HEK293T (cell line): ENCODE measurements around the gene ARHGAP12.

Experiments
- CTCF ChIA-PET: fragments of 350-600 bp; formaldehyde crosslinking; extraction: SDS; loops from one replicate; lab custom pipeline; 2021; ENCODE audit warnings: antibody characterized with exemption, inconsistent platforms; lab: Yijun Ruan, JAX
- POLR2A ChIA-PET: fragments of 350-600 bp; formaldehyde crosslinking; extraction: SDS; loops from one replicate; lab custom pipeline; 2020; ENCODE audit warnings: antibody characterized with exemption, inconsistent platforms; lab: Yijun Ruan, JAX
- DNase-seq: peaks from one replicate; pipeline ENCODE4 v3.0.0; 2012; ENCODE audit warnings: mixed read lengths; ENCODE audit errors: extremely low spot score
- ARNT ChIP-seq: fragments of 450-650 bp; IDR thresholded peaks from 2 replicates; pipeline ENCODE4 v1.6.1; 2017; ENCODE audit warnings: mild to moderate bottlenecking
- BHLHE40 ChIP-seq: fragments of 450-650 bp; IDR thresholded peaks from 2 replicates; pipeline ENCODE4 v1.6.1; 2016; ENCODE audit warnings: mild to moderate bottlenecking, moderate library complexity, borderline replicate concordance
- CTBP1 ChIP-seq: fragments of 450-650 bp; IDR thresholded peaks from 2 replicates; pipeline ENCODE4 v1.6.1; 2016; ENCODE audit warnings: borderline replicate concordance
- ELF4 ChIP-seq: fragments of 450-650 bp; IDR thresholded peaks from 2 replicates; pipeline ENCODE4 v1.6.1; 2017; ENCODE audit warnings: antibody characterized with exemption
- FOXA1 ChIP-seq: fragments of 450-650 bp; IDR thresholded peaks from 2 replicates; pipeline ENCODE4 v1.6.1; 2016; ENCODE audit warnings: mild to moderate bottlenecking
- FOXK2 ChIP-seq: fragments of 450-650 bp; IDR thresholded peaks from 2 replicates; pipeline ENCODE4 v1.6.1; 2016; ENCODE audit warnings: mild to moderate bottlenecking
- FOXM1 ChIP-seq: fragments of 450-650 bp; IDR thresholded peaks from 2 replicates; pipeline ENCODE4 v1.6.1; 2017; ENCODE audit warnings: mild to moderate bottlenecking, borderline replicate concordance
- HDGF ChIP-seq: fragments of 450-650 bp; IDR thresholded peaks from 2 replicates; pipeline ENCODE4 v1.6.1; 2017; ENCODE audit warnings: antibody characterized with exemption, borderline replicate concordance
- L3MBTL2 ChIP-seq: fragments of 450-650 bp; conservative IDR thresholded peaks from 2 replicates; pipeline ENCODE4 v1.6.1; 2016; ENCODE audit warnings: mild to moderate bottlenecking
- LEF1 ChIP-seq: fragments of 450-650 bp; IDR thresholded peaks from 2 replicates; pipeline ENCODE4 v1.6.1; 2017; ENCODE audit warnings: mild to moderate bottlenecking, borderline replicate concordance
- NFRKB ChIP-seq: fragments of 450-650 bp; IDR thresholded peaks from 2 replicates; pipeline ENCODE4 v1.6.1; 2016; ENCODE audit warnings: mild to moderate bottlenecking, moderate library complexity
- SP1 ChIP-seq: fragments of 450-650 bp; IDR thresholded peaks from 2 replicates; pipeline ENCODE4 v1.6.1; 2017
- SUZ12 ChIP-seq: fragments of 450-650 bp; IDR thresholded peaks from 2 replicates; pipeline ENCODE4 v1.6.1; 2016; ENCODE audit warnings: mild to moderate bottlenecking
- TARDBP ChIP-seq: fragments of 450-650 bp; IDR thresholded peaks from 2 replicates; pipeline ENCODE4 v1.6.1; 2016
- ZNF384 ChIP-seq: fragments of 450-650 bp; IDR thresholded peaks from 2 replicates; pipeline ENCODE4 v1.6.1; 2016
- TF ChIP-seq, protein P1 (sequence below): fragments of 450-650 bp; IDR thresholded peaks from 2 replicates; pipeline ENCODE4 v1.6.1; 2016

The ARHGAP12 gene

DNA sequence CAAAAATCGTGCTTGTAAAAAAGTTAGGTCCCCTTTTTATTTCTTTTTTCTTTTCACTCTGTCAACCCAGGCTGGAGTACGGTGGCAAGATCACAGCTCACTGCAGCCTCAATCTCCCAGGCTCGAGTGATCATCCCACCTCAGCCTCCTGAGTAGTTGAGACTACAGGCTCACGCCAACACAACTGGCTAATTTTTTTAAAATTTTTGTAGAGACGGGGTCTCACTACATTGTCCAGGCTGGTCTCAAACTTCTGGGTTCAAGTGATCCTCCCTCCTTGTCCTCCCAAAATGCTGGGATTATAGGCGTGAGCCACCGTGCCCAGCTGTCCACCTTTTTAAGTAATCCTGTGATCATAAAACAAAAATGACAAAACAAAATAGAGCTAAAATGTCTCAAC lies 19.4 kb upstream of the ARHGAP12 start:
- no peak for DNase-seq
- CTCF ChIA-PET = interaction anchor here (2.5 kb wide), 1 partner anchor 86 kb away, joined by 13 read pairs; no protein-coding TSS in a partner anchor
- TF ChIP-seq ZNF384 = no peak
- TF ChIP-seq BHLHE40 = no peak
- TF ChIP-seq ELF4 = no peak
- no peak for TF ChIP-seq FOXM1
- no peak for TF ChIP-seq FOXK2
- TF ChIP-seq, protein P1, sequence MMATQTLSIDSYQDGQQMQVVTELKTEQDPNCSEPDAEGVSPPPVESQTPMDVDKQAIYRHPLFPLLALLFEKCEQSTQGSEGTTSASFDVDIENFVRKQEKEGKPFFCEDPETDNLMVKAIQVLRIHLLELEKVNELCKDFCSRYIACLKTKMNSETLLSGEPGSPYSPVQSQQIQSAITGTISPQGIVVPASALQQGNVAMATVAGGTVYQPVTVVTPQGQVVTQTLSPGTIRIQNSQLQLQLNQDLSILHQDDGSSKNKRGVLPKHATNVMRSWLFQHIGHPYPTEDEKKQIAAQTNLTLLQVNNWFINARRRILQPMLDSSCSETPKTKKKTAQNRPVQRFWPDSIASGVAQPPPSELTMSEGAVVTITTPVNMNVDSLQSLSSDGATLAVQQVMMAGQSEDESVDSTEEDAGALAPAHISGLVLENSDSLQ = no peak
- TF ChIP-seq NFRKB = no peak
- TF ChIP-seq LEF1 = no peak
- no peak for TF ChIP-seq HDGF
- TF ChIP-seq SUZ12 = no peak
- POLR2A ChIA-PET = no interaction called here

DNA sequence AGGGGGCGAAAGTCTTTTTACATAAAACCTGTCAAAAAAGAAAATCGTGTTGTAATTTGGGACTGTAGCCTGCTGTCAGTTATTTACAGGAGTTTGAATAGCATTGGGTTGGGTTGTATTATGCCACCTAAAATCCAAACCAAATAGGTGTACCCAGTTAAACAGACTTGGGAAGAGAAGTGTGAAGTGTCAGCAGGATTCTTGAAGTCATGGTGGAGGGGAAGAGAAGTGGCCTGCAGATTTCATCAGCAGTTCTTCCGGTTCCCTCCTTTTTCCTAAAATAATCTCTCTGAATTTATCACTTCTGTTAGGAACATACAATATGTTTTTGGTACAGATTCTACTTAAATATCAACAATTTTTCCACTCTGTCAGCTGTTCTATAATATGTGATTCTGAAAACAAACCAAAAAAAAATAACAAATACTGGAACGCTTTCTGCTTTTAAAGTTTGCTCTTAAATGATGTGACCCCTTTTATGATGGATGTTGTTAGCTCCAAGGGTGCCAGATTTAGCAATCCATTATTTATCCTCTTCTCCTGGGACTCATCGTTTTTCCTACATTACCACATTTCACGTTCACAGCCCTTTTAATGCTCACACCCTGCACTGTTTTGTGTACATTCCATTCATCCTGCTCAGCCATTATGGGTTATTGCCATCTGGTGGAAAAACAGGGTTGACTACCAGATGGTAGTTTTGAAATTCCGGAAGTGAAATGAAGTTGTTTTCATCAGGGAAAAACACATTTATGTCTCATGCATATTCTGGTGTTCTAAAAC lies 18.7 kb upstream of the ARHGAP12 start:
- no peak for TF ChIP-seq SP1
- no peak for TF ChIP-seq TARDBP
- TF ChIP-seq ZNF384 = no peak
- no peak for TF ChIP-seq FOXM1
- TF ChIP-seq ELF4 = no peak
- TF ChIP-seq FOXA1 = no peak
- no peak for TF ChIP-seq BHLHE40
- no peak for TF ChIP-seq L3MBTL2
- TF ChIP-seq FOXK2 = no peak
- no peak for TF ChIP-seq SUZ12
- TF ChIP-seq, protein P1 = no peak
- no peak for TF ChIP-seq LEF1
- CTCF ChIA-PET = interaction anchor here (0.7 to 2.5 kb wide), 2 partner anchors 9 to 86 kb away, joined by 3 to 13 read pairs; no protein-coding TSS in a partner anchor
- DNase-seq = no peak
- POLR2A ChIA-PET = no interaction called here

DNA sequence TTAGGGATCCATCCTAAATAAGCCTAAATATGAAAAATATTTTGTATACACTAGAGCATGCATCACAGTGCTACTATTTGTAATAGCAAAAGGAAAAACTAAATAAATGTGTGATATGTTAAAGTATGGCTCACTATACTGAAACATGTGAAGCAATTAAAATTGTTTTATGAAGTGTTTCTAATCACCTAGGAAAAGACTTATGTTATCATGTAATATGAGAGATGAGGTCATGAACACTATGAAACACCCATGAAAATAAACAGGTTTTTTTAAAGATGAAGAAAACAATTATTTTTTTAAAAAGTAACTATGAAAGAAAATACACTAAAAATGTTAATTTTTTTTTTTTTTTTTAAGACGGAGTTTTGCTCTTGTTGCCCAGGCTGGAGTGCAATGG lies 16.8 kb upstream of the ARHGAP12 start:
- ChIA-PET POLR2A (no interaction called here), CTCF (interaction anchor here (0.6 kb wide), 1 partner anchor 224 kb away, joined by 6 read pairs; no protein-coding TSS in a partner anchor)
- DNase-seq = no peak
- TF ChIP-seq TARDBP (no peak), ELF4 (no peak), CTBP1 (no peak), NFRKB (no peak), ARNT (no peak), FOXA1 (no peak), LEF1 (no peak), SUZ12 (no peak), L3MBTL2 (no peak), ZNF384 (no peak), HDGF (no peak), SP1 (no peak), FOXM1 (no peak), FOXK2 (no peak), BHLHE40 (no peak)
- TF ChIP-seq, protein P1 = no peak

DNA sequence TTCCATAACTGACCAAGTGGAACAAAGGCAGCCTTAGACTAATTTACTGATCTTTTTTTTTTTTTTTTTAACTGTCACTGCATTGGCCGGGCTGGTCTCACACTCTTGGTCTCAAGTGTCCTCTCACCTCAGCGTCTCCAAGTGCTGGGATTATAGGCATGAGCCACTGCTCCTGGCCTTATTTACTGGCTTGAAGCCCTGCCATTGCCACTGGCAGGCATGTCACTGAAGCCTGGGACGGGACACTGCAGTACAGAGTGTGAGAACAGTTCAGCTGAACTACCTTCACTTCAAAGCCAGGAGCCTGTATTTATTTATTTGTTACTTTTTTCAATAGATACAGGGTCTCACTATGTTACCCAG lies 15.4 kb upstream of the ARHGAP12 start:
- TF ChIP-seq, protein P1 = no peak
- TF ChIP-seq ELF4 (no peak), CTBP1 (no peak), FOXM1 (no peak)
- CTCF ChIA-PET = no interaction called here
- POLR2A ChIA-PET = no interaction called here

DNA sequence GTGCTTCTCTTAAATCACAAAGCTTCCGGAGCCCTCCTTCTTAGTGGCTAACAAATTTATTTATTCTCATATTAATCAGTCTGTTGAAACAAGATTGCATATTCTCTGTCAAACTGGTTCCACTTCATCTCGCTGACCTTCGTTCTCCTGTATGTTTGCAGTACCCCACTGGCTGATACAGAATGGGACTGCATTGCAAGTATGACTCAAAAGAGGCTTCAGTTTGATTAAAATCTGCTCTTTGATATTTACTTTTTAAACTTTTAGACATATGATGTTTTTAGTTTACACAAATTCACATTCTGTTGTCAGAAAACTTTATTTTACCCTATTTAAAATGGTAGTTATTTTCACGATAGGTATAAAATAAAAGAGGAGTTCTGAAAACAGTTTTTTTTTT lies 14.3 kb upstream of the ARHGAP12 start:
- TF ChIP-seq HDGF (no peak), ZNF384 (no peak)
- CTCF ChIA-PET = no interaction called here
- POLR2A ChIA-PET = no interaction called here
- no peak for DNase-seq

More for the DNA sequence above, 15.4 kb upstream of the ARHGAP12 start:
- DNase-seq = no peak

DNA sequence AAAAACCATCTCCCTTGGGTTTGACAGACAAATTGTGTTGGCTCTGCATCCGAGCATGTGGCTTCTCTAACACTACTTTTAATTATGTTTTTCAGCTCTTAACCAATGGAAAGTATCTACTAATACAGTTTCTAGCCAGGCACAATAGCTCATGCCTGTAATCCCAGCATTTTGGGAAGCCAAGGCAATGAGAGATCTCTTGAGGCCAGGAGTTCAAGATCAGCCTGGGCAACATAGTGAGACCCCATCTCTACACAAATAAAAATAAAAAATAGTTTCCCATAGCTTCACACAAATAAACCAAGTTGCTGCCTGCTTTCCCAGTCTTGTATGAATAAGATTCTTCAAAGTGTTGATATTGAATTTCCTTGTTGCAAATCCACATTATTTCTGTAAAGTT lies 13.8 kb upstream of the ARHGAP12 start:
- DNase-seq = no peak
- CTCF ChIA-PET = no interaction called here
- TF ChIP-seq ZNF384 = no peak
- no peak for TF ChIP-seq TARDBP
- no peak for TF ChIP-seq ELF4
- TF ChIP-seq L3MBTL2 = no peak
- TF ChIP-seq FOXK2 = no peak
- no peak for TF ChIP-seq FOXA1
- POLR2A ChIA-PET = interaction anchor here (2.3 kb wide), 1 partner anchor 14 kb away, joined by 6 read pairs; the partner anchor contains the start of gene ARHGAP12
